Left lung (tissue), 10 donors: ENCODE results near the gene NTM. TPM values are rescaled to one million over a fixed set of nuclear protein-coding genes. Genes with fewer than 3 reads are reported as not detected.

Source experiments
- ATAC-seq: fragments of 200-7000 bp; cut with Tn5 transposase; one replicate; pipeline ENCODE4 v1.9.1; 2020; ENCODE audit warnings: moderate library complexity
- DNase-seq, 4 donors: peaks; one replicate each; pipeline ENCODE4 v3.0.0-alpha.2; 2013 to 2020
- H3K27ac ChIP-seq, 2 donors: fragments of 200-600 bp; sonication (generic) in 1 of 2; one replicate each; pipeline versions ENCODE4 v1.5.0 to v1.8.0; 2020 to 2021
- H3K27me3 ChIP-seq, 2 donors: fragments of 200-600 bp; sonication (generic) in 1 of 2; one replicate each; pipeline versions ENCODE4 v1.5.0 to v1.8.0; 2020 to 2021
- H3K36me3 ChIP-seq, 2 donors: fragments of 200-600 bp; sonication (generic) in 1 of 2; one replicate each; pipeline versions ENCODE4 v1.5.0 to v1.8.0; 2020 to 2021
- H3K4me1 ChIP-seq, 2 donors: fragments of 200-600 bp; one replicate each; pipeline ENCODE4 v1.8.0; 2021
- H3K4me3 ChIP-seq, 2 donors: fragments of 200-600 bp; sonication (generic) in 1 of 2; one replicate each; pipeline versions ENCODE4 v1.5.0 to v1.8.0; 2020 to 2021; ENCODE audit warnings: mild to moderate bottlenecking in 1 of 2
- H3K9me3 ChIP-seq, 2 donors: fragments of 200-600 bp; sonication (generic) in 1 of 2; one replicate each; pipeline versions ENCODE4 v1.5.0 to v1.8.0; 2020 to 2021
- intact Hi-C, 2 donors: fragments of 100-400 bp; cut with DNase I; formaldehyde crosslinking; loops; one replicate each; pipeline versions ENCODE4 v1.11.2 to v1.14.2; 2022
- polyA plus RNA-seq, 6 donors: library from polyadenylated mRNA; unstranded; fragments of 120-200 nt; gene quantifications; one replicate each; pipeline ENCODE4 v1.2.1, GENCODE V29; 2013; ENCODE audit not compliant: insufficient read length in 6 of 6
- total RNA-seq, 2 donors: library from RNA; stranded (reverse); fragmentation: NEBNext Ultra II Directional; extraction: Animal tissue kit (Norgen Biotek cat#: 25700); gene quantifications; one replicate each; pipeline ENCODE4 v1.2.1, GENCODE V29; 2021
- TF ChIP-seq, protein P1 (sequence below), 2 donors: fragments of 200-600 bp; sonication (generic) in 1 of 2; IDR thresholded peaks; one replicate each; pipeline versions ENCODE4 v1.5.0 to v1.8.0; 2021; ENCODE audit warnings: antibody characterized with exemption in 2 of 2
- donor health status: DM: no; HTN: yes; CAD: no.
- donor health status: DM: no; HTN: no; CAD: no.

Gene NTM
- total and polyA plus RNA-seq, 8 donors, result 9.5 to 31.0 (median 21.1) TPM

DNA sequence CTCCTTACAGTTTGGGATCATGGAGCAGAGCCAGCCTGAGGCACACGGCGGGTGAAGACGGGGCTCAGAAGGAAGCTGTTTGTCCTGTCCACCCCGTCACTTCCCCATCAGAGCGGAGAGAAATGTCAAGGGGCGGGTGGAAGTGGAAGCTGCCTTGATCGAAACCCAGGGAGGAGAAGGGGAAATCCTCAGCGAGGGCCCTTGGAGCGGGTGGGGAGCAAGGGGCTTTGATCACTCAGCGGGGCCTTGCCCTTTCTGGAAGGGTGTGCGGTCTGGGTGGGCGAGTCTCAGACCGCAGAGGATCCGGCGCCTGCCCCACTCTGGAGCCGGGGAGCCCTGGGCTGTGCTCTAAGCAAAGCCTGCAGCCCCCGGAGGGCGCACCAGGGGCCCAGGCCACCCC lies 320.4 kb downstream of the NTM start:
- Histone ChIP-seq H3K27me3 (peaks cover 0 to 81% of the 10 kb centered on the region in 2 donors), H3K36me3 (no peaks in the 10 kb centered on the region), H3K4me1 (peaks cover 0 to 6% of the 10 kb centered on the region in 2 donors), H3K27ac (no peak overlapping the region), H3K4me3 (no peak overlapping the region), H3K9me3 (no peaks in the 10 kb centered on the region)
- TF ChIP-seq, protein P1, sequence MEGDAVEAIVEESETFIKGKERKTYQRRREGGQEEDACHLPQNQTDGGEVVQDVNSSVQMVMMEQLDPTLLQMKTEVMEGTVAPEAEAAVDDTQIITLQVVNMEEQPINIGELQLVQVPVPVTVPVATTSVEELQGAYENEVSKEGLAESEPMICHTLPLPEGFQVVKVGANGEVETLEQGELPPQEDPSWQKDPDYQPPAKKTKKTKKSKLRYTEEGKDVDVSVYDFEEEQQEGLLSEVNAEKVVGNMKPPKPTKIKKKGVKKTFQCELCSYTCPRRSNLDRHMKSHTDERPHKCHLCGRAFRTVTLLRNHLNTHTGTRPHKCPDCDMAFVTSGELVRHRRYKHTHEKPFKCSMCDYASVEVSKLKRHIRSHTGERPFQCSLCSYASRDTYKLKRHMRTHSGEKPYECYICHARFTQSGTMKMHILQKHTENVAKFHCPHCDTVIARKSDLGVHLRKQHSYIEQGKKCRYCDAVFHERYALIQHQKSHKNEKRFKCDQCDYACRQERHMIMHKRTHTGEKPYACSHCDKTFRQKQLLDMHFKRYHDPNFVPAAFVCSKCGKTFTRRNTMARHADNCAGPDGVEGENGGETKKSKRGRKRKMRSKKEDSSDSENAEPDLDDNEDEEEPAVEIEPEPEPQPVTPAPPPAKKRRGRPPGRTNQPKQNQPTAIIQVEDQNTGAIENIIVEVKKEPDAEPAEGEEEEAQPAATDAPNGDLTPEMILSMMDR (IDR thresholded peaks at IDR 0.05), result no peak
- intact Hi-C loops, result no loop called here
- ATAC-seq (no peak), DNase-seq (no peak)

DNA sequence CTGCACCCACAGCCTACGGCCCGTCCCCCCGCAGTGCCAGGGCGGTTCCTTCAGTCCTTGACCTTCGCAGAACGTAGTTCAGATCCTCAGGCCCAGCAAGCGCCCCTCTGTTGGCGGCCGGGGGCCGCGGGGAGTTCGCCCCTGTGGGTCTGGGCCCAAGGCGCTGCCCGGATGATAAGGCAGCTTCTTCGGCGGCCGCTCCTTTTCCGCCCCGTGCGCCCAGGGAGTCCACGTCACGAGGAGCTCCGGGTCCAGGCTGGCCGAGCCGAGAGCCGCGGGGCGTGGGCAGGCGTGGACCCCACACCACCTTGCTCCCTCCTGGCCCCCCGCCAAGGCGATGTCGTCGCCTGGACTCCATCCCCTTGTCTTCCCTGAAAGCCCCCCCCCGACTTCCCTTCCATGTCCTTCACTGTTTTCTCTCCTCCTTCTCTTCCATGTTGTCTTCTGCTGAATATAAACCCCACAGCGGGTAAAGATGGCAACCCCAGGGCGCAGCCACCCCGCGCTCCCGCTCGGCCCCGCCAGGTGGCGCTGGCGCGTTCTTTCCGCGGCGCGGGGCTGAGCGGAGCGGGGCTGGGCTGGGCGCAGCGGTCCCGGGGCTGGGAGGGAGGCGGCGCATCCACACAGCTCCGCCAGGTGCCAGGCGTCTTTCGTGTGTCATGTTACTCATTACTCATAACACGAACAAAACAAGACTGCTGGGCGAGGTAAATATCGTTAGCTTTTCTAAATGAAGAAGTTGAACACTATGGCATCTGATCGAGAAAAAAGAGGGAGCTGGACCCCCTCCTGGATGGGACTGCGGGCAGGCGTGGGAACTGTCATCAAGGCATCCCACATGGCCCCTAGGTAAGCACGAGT lies 321.0 kb downstream of the NTM start:
- H3K36me3 ChIP-seq, result no peaks in the 10 kb centered on the region
- ATAC-seq (peak; percentile 31), DNase-seq (peak in 2 of 4 donors; percentile 25 to 82)
- TF ChIP-seq, protein P1 (IDR thresholded peaks at IDR 0.05), result peak; percentile 52
- intact Hi-C loops, result no loop called here
- peaks cover 0 to 6% of the 10 kb centered on the region in 2 donors for H3K4me1 ChIP-seq
- no peak overlapping the region for H3K27ac ChIP-seq
- no peak overlapping the region for H3K4me3 ChIP-seq
- H3K27me3 ChIP-seq, result peaks cover 0 to 87% of the 10 kb centered on the region in 2 donors
- no peaks in the 10 kb centered on the region for H3K9me3 ChIP-seq

DNA sequence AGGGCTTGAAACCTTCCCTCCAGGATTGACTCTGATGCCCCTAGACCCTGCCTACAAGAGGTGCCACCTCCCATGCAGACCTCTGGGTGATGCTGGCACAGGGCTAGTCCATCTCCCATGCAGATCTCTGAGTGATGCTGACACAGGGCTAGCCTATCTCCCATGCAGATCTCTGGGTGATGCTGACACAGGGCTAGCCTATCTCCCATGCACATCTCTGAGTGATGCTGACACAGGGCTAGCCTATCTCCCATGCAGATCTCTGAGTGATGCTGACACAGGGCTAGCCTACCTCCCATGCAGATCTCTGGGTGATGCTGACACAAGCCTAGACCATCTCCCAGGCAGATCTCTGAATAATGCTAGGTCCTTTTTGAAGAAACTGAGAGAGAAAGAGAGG lies 321.7 kb downstream of the NTM start:
- no peak for ATAC-seq
- Histone ChIP-seq H3K4me1 (peaks cover 0 to 6% of the 10 kb centered on the region in 2 donors), H3K27ac (no peak overlapping the region), H3K36me3 (no peaks in the 10 kb centered on the region), H3K27me3 (peaks cover 0 to 87% of the 10 kb centered on the region in 2 donors), H3K9me3 (no peaks in the 10 kb centered on the region), H3K4me3 (no peak overlapping the region)
- TF ChIP-seq, protein P1 (IDR thresholded peaks at IDR 0.05), result no peak
- intact Hi-C loops, result no loop called here
- DNase-seq, result no peak

DNA sequence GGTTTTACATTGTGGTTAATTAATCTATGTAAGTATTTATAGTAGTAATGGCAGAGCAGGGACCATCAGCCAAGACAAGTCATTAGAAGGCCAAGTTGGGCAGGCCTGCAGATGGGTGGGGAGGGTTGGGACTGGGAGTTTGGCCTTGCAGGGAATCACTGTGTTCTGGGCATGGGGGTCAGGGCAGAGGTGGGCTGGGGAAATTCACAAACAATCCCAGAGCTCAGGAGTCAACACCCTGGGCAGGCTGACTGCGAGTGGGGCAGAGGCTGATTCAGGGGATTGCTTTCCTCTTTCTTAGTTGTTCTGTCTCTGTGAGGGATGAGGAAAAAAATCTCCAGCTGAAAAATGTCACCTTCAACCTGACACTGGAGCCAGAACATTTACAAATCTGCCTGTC lies 322.5 kb downstream of the NTM start:
- no peaks in the 10 kb centered on the region for H3K36me3 ChIP-seq
- H3K4me3 ChIP-seq, result no peak overlapping the region
- H3K4me1 ChIP-seq, result peaks cover 0 to 4% of the 10 kb centered on the region in 2 donors
- intact Hi-C loops, result no loop called here
- H3K27me3 ChIP-seq, result peaks cover 0 to 78% of the 10 kb centered on the region in 2 donors
- no peak overlapping the region for H3K27ac ChIP-seq
- no peaks in the 10 kb centered on the region for H3K9me3 ChIP-seq
- TF ChIP-seq, protein P1 (IDR thresholded peaks at IDR 0.05), result no peak
- DNase-seq (no peak), ATAC-seq (no peak)

DNA sequence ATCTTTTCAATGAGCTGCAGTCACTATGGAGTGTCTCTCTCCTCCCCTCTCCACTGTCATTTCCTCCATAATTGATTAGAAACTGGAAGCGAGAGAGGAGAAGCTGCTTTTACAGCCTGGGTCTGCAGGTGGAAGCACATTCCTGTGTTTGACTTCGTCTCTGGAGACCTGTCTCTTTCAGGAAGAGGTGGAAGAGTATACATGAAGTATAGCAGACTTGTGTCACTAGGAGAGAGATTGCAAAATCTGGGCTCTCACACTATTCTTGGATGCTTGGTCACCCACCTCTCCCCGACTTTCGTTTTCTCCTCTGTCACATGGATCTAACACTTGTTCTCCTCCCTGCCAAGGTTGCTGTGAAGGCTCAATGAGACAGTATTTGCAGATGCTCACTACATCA lies 323.3 kb downstream of the NTM start:
- Histone ChIP-seq H3K9me3 (no peaks in the 10 kb centered on the region), H3K27me3 (peaks cover 0 to 71% of the 10 kb centered on the region in 2 donors), H3K36me3 (no peaks in the 10 kb centered on the region), H3K4me3 (no peak overlapping the region), H3K4me1 (no peaks in the 10 kb centered on the region), H3K27ac (no peak overlapping the region)
- intact Hi-C loops, result no loop called here
- ATAC-seq, result no peak
- no peak for DNase-seq
- TF ChIP-seq, protein P1 (IDR thresholded peaks at IDR 0.05), result no peak
